Measurements from ENCODE around the gene KHNYN.
"Not testable (repeated sequence)": the region's sequence is repeated elsewhere in the genome, so short reads cannot be mapped to it uniquely, and the experiment has no call there.

The KHNYN gene

DNA sequence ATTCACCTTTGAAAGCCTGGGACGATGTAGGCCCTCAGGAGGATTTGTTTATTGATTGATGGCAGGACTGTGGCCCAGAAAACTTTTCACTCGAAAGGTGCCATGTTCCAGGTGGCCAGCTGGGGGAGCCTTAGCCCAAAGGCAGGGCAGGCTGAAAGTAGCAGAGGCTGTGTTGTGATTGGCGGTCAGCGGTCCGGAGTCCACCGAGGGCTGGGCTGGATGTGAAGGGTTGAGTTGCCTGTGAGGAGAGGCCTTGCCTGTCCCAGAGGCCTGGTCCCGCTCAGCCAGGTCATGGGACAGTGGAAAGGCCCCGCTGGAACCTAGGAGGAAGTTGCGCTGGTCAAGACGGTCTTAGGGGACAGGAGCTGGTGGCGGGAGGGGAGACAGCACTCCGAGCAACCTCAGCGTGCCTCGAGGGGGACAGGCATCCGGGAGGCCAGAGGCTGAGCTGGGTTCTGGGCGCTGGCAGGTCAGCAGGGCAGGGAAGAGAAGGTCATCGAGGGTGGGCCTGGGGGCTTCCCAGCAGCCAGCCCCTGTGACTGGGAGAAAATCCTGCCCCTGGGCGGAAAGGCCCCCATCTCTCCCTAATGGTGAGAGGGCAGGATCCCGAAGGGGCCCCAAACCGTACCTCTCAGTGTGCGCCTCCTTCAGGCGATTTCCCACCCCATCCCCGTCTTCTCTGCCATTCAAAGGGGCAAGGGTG is 52.0 kb downstream of the KHNYN start:
- no peak for DNase-seq

GRCh38 chr14:24482699-24483303 is 53.0 kb downstream of the KHNYN start:
- DNase-seq = not testable (repeated sequence)

DNA sequence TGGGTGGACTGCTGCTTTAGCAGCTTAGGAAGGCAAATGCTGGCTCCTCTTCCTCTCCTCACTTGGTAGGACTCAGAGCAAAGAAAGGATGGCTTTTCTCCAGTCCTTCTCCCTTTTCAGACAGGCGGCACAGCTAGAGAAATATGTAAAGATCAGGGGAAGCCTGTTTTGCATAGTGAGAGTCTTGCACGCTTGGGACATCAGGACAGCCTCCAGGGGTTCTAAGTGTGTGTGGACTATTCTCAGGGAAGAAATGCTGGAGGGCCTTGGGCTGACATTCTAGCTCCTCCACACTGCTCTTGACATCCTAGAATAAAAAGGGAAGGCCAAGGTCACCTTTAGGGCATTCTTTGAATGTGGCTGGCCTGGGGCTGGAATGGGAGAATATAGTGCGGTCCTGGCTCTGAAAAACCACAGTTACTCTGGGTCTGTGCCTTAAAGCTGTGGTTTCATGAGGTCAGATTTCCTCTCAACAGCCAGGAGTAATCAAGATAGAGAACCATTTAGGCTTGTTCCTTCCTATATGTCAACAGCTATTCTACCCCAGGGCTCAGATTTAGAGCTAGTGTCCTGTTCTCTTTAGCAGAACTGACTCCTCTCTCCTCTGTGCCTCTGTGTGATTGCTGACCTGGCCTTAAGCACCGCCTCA is 54.0 kb downstream of the KHNYN start:
- DNase-seq = peak; percentile 71
